ENCODE results near the gene CASP2.

Gene CASP2

GRCh38 chr7:143346018-143346417 lies 57.9 kb downstream of the CASP2 start:
- no peak for DNase-seq (ENCODE audit: low read depth)
- TF ChIP-seq, protein P1, sequence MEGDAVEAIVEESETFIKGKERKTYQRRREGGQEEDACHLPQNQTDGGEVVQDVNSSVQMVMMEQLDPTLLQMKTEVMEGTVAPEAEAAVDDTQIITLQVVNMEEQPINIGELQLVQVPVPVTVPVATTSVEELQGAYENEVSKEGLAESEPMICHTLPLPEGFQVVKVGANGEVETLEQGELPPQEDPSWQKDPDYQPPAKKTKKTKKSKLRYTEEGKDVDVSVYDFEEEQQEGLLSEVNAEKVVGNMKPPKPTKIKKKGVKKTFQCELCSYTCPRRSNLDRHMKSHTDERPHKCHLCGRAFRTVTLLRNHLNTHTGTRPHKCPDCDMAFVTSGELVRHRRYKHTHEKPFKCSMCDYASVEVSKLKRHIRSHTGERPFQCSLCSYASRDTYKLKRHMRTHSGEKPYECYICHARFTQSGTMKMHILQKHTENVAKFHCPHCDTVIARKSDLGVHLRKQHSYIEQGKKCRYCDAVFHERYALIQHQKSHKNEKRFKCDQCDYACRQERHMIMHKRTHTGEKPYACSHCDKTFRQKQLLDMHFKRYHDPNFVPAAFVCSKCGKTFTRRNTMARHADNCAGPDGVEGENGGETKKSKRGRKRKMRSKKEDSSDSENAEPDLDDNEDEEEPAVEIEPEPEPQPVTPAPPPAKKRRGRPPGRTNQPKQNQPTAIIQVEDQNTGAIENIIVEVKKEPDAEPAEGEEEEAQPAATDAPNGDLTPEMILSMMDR (conservative IDR thresholded peaks at IDR 0.05; ENCODE audit: low read length): no peak
- no peak overlapping the region for H3K4me3 ChIP-seq (ENCODE audit: low read length)

GRCh38 chr7:143347950-143348349 lies 59.8 kb downstream of the CASP2 start:
- TF ChIP-seq, protein P1 (conservative IDR thresholded peaks at IDR 0.05; ENCODE audit: low read length): no peak
- H3K4me3 ChIP-seq (ENCODE audit: low read length): no peak overlapping the region
- no peak for DNase-seq (ENCODE audit: low read depth)

DNA sequence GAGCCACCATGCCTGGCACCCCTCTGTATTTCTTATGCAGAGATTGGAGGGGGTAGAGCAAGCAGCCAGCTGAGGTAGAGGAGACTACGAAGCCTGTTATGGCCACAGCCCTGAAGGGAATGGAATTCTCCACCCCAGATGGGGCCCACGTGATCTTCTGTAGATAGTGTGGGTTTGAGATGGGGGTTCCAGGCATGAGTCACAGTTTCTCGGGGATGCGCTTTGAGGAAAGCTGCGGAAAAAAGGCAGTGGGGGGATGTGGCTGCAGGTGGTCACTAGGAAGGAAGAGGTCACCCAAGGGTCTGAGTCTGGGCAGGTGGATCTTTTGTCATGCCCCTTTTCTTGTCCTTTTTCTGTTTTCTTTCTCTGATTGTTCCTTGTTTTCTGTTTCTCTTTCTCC lies 62.9 kb downstream of the CASP2 start:
- H3K4me3 ChIP-seq (ENCODE audit: low read length): no peak overlapping the region
- DNase-seq (ENCODE audit: low read depth): no peak
- TF ChIP-seq, protein P1 (conservative IDR thresholded peaks at IDR 0.05; ENCODE audit: low read length): no peak

GRCh38 chr7:143351574-143351973 lies 63.4 kb downstream of the CASP2 start:
- no peak for DNase-seq (ENCODE audit: low read depth)
- no peak overlapping the region for H3K4me3 ChIP-seq (ENCODE audit: low read length)
- TF ChIP-seq, protein P1 (conservative IDR thresholded peaks at IDR 0.05; ENCODE audit: low read length): no peak

DNA sequence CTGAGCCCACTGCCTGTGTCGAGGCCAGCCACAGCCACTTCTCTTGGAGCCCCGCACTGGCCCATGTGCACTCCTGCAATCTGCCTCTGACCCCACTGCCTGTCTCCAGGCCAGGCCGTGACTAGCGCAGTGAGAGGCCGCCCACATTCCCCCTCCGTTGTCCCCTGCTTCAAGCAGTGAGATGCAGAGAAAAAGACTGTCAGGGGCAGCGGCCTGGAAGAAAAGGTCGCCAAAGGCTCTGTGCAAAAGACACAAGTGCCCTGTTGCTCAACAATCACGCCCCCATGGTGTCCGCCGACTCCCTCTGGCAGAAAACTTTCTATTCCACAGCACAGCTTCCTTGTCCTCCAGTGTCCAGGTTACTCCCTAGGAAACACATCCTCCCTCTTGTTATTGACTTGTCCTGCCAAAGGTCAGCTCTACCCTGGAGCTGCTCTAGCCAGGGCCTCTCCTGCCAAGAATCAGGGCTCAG lies 64.4 kb downstream of the CASP2 start:
- TF ChIP-seq, protein P1 (conservative IDR thresholded peaks at IDR 0.05; ENCODE audit: low read length): no peak
- DNase-seq (ENCODE audit: low read depth): no peak
- H3K4me3 ChIP-seq (ENCODE audit: low read length): no peak overlapping the region

DNA sequence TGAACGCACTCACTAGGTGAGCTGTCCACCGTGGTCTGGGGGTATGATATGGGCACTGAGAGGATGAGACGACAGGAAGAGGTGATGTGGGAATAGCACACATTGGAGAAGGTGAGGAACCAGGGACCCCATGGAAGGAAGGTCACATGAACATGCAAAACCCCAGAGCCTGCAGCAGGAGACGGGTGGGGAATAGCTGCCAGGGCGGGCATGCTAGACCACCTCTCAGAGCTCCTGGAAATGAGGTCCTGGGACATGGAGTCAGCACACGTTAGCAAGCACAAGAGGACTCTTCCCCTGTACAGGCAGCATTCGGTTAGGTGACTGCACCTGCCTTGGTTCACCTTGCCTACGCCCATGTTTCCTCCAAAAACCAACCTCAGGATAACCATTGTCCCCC lies 66.2 kb downstream of the CASP2 start:
- no peak for DNase-seq (ENCODE audit: low read depth)
- TF ChIP-seq, protein P1 (conservative IDR thresholded peaks at IDR 0.05; ENCODE audit: low read length): no peak
- H3K4me3 ChIP-seq (ENCODE audit: low read length): no peak overlapping the region

DNA sequence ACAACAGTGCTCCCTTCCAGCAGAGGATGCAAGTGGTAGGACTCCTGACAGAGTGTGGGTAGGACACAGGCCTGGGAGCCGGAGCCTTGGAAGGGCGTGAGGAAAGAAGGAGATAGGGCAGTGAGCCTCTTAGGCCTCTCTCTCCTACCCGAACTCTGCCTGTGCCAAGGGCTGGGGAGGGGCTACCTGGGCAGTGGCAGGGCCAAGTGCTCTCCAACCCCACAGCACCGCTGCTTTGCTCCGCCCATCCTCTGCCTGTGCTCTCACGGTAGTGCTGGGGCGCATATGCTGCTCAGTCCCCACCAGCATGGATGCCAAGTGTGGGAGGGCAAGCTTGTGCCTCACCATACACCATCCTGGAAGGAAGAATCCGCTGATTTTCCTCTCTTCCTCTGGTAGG lies 66.8 kb downstream of the CASP2 start:
- TF ChIP-seq, protein P1 (conservative IDR thresholded peaks at IDR 0.05; ENCODE audit: low read length): no peak
- no peak for DNase-seq (ENCODE audit: low read depth)
- H3K4me3 ChIP-seq (ENCODE audit: low read length): no peak overlapping the region

Data from AG10803 (cell line).